ENCODE results near the gene ZNF397. TPM values are rescaled to one million over a fixed set of nuclear protein-coding genes. Genes with fewer than 3 reads are reported as not detected.

Gene ZNF397
- total RNA-seq, 1 experiment from 2014 or later = 1.5 TPM

GRCh38 chr18:35252466-35252865, 11.6 kb downstream of the ZNF397 start:
- TF ChIP-seq EZH2phosphoT487 (IDR thresholded peaks at IDR 0.05; ENCODE audit: borderline replicate concordance, low read length) (no peak), CTCF (conservative IDR thresholded peaks at IDR 0.05; ENCODE audit: low read depth, low read length) (no peak), EZH2 (IDR thresholded peaks at IDR 0.05; ENCODE audit: low read length, unreplicated experiment) (no peak)
- DNase-seq (no peak), ATAC-seq (no peak)
- Histone ChIP-seq H3K9ac (ENCODE audit: low read length) (no peak overlapping the region), H3K27me3 (ENCODE audit: low read length) (no peaks in the 10 kb centered on the region), H3K4me3 (ENCODE audit: low read length) (no peak overlapping the region), H3K9me2 (replicated peaks; ENCODE audit: low read length) (no peaks in the 10 kb centered on the region), H3K4me1 (ENCODE audit: insufficient read depth, low read length) (no peaks in the 10 kb centered on the region), H3K9me3 (ENCODE audit: low read length) (no peaks in the 10 kb centered on the region), H3F3A (ENCODE audit: low read length, unreplicated experiment) (no peaks in the 10 kb centered on the region), H3K27ac (ENCODE audit: low read length) (no peak overlapping the region), H2AFZ (ENCODE audit: low read length) (no peak overlapping the region), H3K79me2 (ENCODE audit: low read length) (no peaks in the 10 kb centered on the region), H3K36me3 (ENCODE audit: low read depth, low read length) (peaks cover 5% of the 10 kb centered on the region; the same call in 1 of the 2 replicates), H3K4me2 (ENCODE audit: low read length) (no peak overlapping the region), H4K20me1 (ENCODE audit: low read length) (no peaks in the 10 kb centered on the region)
- CTCF ChIA-PET = no interaction called here
- POLR2A ChIA-PET (ENCODE audit: unreplicated experiment) = no interaction called here
- no TSS peak for BruUV-seq (replicated peaks)
- intact Hi-C loops (cut with micrococcal nuclease) = no loop called here

DNA sequence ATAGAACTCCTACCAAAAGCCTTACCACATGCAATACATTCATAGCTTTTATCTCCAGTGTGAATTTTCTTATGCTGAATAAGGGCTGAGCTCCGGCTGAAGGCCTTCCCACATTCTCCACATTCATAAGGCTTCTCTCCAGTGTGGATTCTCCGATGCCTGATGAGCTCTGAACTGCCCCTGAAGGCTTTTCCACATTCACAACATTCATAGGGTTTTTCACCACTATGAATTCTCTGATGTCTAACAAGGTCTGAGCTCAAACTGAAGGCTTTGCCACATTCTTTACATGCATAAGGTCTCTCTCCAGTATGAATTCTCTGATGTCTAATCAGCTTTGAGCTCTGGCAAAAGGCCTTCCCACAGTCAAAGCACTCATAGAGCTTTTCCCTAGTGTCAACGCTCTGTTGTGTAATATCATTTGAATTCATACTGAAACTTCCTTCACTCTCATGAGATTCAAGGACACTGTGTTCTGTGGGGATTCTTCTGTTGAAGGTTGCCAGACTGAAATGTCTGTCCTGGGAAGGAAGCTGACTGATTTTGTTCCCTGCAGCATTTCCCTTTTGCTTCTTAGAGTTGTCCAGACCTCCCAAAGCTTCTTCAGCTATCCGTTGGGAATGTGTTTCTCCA, 12.9 kb downstream of the ZNF397 start:
- Histone ChIP-seq H3K4me3 (ENCODE audit: low read length) (no peak overlapping the region), H3K27me3 (ENCODE audit: low read length) (no peaks in the 10 kb centered on the region), H3K9ac (ENCODE audit: low read length) (no peak overlapping the region), H3F3A (ENCODE audit: low read length, unreplicated experiment) (no peaks in the 10 kb centered on the region), H2AFZ (ENCODE audit: low read length) (no peak overlapping the region), H3K9me2 (replicated peaks; ENCODE audit: low read length) (no peaks in the 10 kb centered on the region), H3K27ac (ENCODE audit: low read length) (no peak overlapping the region), H3K9me3 (ENCODE audit: low read length) (no peaks in the 10 kb centered on the region), H3K79me2 (ENCODE audit: low read length) (no peaks in the 10 kb centered on the region), H3K4me2 (ENCODE audit: low read length) (no peak overlapping the region), H4K20me1 (ENCODE audit: low read length) (no peaks in the 10 kb centered on the region), H3K4me1 (ENCODE audit: insufficient read depth, low read length) (no peaks in the 10 kb centered on the region), H3K36me3 (ENCODE audit: low read depth, low read length) (peaks cover 5% of the 10 kb centered on the region; the same call in 1 of the 2 replicates)
- CTCF ChIA-PET = no interaction called here
- BruUV-seq (replicated peaks) = no TSS peak
- intact Hi-C loops (cut with micrococcal nuclease) = no loop called here
- DNase-seq (no peak), ATAC-seq (no peak)
- TF ChIP-seq CTCF (conservative IDR thresholded peaks at IDR 0.05; ENCODE audit: low read depth, low read length) (no peak), EZH2 (IDR thresholded peaks at IDR 0.05; ENCODE audit: low read length, unreplicated experiment) (no peak), EZH2phosphoT487 (IDR thresholded peaks at IDR 0.05; ENCODE audit: borderline replicate concordance, low read length) (no peak)
- POLR2A ChIA-PET (ENCODE audit: unreplicated experiment) = no interaction called here

DNA sequence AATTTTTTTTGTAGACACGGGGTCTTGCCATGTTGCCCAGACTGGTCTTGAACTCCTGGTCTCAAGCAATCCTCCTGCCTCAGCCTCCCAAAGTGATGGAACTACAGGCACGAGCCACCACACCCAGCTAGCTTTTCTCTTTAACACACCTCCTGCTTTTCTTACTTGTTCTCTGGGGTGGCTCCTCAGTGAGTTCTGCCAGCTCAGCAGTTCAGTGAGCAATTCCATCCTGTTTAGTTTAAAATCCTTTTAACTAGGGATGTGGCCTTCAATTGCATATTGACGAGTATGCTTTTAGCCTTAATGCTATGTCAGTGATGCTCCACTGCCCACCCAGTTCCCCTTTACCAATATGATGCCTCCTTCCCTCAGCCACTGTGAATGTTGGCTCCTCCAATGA, 16.1 kb downstream of the ZNF397 start:
- Histone ChIP-seq H3K4me1 (ENCODE audit: insufficient read depth, low read length) (no peaks in the 10 kb centered on the region), H3K9me2 (replicated peaks; ENCODE audit: low read length) (no peaks in the 10 kb centered on the region), H3K9me3 (ENCODE audit: low read length) (no peaks in the 10 kb centered on the region), H3K4me3 (ENCODE audit: low read length) (no peak overlapping the region), H3F3A (ENCODE audit: low read length, unreplicated experiment) (no peaks in the 10 kb centered on the region), H3K36me3 (ENCODE audit: low read depth, low read length) (peaks cover 5% of the 10 kb centered on the region; the same call in 1 of the 2 replicates), H4K20me1 (ENCODE audit: low read length) (no peaks in the 10 kb centered on the region), H3K27ac (ENCODE audit: low read length) (no peak overlapping the region), H3K9ac (ENCODE audit: low read length) (no peak overlapping the region), H3K4me2 (ENCODE audit: low read length) (no peak overlapping the region), H3K27me3 (ENCODE audit: low read length) (no peaks in the 10 kb centered on the region), H2AFZ (ENCODE audit: low read length) (no peak overlapping the region), H3K79me2 (ENCODE audit: low read length) (no peaks in the 10 kb centered on the region)
- TF ChIP-seq EZH2phosphoT487 (IDR thresholded peaks at IDR 0.05; ENCODE audit: borderline replicate concordance, low read length) (no peak), CTCF (conservative IDR thresholded peaks at IDR 0.05; ENCODE audit: low read depth, low read length) (no peak), EZH2 (IDR thresholded peaks at IDR 0.05; ENCODE audit: low read length, unreplicated experiment) (no peak)
- intact Hi-C loops (cut with micrococcal nuclease) = no loop called here
- DNase-seq (no peak), ATAC-seq (no peak)
- ChIA-PET CTCF (no interaction called here), POLR2A (ENCODE audit: unreplicated experiment) (no interaction called here)
- BruUV-seq (replicated peaks) = no TSS peak

All from PC-3 (cell line).